ENCODE results near the gene GMDS. TPM values are rescaled to one million over a fixed set of nuclear protein-coding genes. Genes with fewer than 3 reads are reported as not detected.

GMDS gene
- total and polyA plus RNA-seq, 11 donors: 4.5 to 10.7 (median 7.0) TPM

DNA sequence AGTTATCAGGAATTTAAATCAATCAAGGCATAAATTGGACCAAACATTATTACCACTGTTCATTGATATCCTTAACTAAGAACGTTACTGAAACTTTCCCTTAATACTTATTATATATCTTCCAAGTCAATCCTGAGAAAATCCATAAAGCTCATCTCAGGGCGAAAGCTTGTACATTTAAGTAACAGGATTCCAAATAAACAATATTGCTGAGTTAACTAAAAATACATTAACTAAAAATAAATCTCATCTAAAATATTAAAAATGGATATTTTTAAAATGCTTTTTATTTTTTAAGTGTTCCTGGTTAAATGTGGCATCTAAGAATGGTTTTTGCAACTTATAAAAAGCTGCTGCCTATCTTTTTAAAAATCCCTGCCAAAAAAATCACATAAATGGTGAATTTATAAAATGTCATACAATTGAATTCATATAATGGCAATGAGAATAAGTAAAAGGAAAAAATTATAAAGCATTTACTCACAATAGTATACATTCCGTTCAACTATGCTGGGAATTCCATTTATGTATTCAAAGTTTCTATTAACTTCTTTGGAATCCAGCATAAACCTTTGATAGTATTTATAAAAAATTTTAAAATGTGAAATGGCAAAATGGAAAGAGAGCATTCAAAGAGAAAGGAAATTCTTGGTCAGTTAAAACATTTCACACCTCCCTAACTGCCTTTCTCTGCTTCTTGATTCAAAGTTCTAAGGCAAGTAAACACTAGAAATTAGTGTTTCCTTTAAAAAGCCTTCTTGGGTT, 20.8 kb upstream of the GMDS start:
- 63 to 79% (median 72%) methylated on average over 3 of the region's 3 CpGs for WGBS, 4 donors
- ATAC-seq: no peak
- Histone ChIP-seq H3K9me3 (no peaks in the 10 kb centered on the region), H3K27ac (no peak overlapping the region), H3K4me1 (no peaks in the 10 kb centered on the region), H3K4me3 (no peak overlapping the region), H3K27me3 (no peaks in the 10 kb centered on the region), H3K36me3 (peaks cover 0 to 35% (median 4%) of the 10 kb centered on the region in 9 donors)
- TF ChIP-seq POLR2A (IDR thresholded peaks at IDR 0.05): no peak
- TF ChIP-seq, protein P1, sequence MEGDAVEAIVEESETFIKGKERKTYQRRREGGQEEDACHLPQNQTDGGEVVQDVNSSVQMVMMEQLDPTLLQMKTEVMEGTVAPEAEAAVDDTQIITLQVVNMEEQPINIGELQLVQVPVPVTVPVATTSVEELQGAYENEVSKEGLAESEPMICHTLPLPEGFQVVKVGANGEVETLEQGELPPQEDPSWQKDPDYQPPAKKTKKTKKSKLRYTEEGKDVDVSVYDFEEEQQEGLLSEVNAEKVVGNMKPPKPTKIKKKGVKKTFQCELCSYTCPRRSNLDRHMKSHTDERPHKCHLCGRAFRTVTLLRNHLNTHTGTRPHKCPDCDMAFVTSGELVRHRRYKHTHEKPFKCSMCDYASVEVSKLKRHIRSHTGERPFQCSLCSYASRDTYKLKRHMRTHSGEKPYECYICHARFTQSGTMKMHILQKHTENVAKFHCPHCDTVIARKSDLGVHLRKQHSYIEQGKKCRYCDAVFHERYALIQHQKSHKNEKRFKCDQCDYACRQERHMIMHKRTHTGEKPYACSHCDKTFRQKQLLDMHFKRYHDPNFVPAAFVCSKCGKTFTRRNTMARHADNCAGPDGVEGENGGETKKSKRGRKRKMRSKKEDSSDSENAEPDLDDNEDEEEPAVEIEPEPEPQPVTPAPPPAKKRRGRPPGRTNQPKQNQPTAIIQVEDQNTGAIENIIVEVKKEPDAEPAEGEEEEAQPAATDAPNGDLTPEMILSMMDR (IDR thresholded peaks at IDR 0.05): no peak
- intact Hi-C loops (cut with DNase I): no loop called here
- DNase-seq: no peak

DNA sequence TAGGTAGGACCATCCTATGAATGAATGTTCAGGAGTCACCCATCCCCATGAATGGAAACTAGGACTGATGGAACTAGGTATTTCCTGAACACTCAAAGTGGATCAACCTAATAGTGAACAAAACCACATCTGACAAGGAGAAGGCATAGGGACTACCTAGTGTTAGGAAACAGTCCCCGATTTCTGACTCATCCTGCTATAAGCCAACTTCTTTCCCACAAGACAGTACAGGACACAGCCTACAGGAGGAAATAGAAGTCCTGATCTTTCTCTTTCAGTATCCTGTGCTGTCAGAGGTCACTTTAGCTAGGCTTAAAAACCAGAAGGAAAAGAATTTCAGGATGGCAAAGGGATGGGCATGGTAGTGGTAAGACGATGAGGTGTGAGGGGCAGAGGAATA, 19.5 kb upstream of the GMDS start:
- Histone ChIP-seq H3K36me3 (peaks cover 0 to 29% (median 0%) of the 10 kb centered on the region in 9 donors), H3K4me3 (no peak overlapping the region), H3K27me3 (no peaks in the 10 kb centered on the region), H3K27ac (no peak overlapping the region), H3K9me3 (no peaks in the 10 kb centered on the region), H3K4me1 (no peaks in the 10 kb centered on the region)
- intact Hi-C loops (cut with DNase I): no loop called here
- no peak for TF ChIP-seq POLR2A (IDR thresholded peaks at IDR 0.05)
- TF ChIP-seq, protein P1 (IDR thresholded peaks at IDR 0.05): no peak
- WGBS, 4 donors: 69 to 97% (median 89%) methylated on average over 2 of the region's 2 CpGs
- DNase-seq (no peak), ATAC-seq (no peak)

DNA sequence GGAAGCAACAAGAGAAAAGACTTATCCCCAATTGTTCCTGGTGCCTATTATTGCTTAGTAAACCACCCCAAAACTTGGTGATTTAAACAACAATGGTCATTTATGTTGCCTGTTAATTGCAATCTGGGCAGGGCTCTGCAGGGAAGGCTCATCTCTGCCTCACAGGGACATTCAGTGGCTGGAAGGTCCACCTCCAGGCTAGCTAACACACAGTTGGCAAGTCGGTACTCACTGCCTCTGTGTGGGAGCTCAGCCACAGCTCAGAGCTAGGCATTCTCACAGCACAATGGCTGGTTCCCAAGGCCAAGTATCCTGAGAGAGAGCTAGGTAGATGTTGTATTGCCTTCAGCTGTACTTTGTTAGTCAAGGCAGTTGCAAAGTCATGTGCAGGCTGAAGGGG, 18.5 kb upstream of the GMDS start:
- TF ChIP-seq POLR2A (IDR thresholded peaks at IDR 0.05): no peak
- TF ChIP-seq, protein P1 (IDR thresholded peaks at IDR 0.05): no peak
- Histone ChIP-seq H3K27ac (no peak overlapping the region), H3K4me3 (no peak overlapping the region), H3K9me3 (no peaks in the 10 kb centered on the region), H3K36me3 (peaks cover 0 to 23% (median 0%) of the 10 kb centered on the region in 9 donors), H3K4me1 (no peaks in the 10 kb centered on the region), H3K27me3 (no peaks in the 10 kb centered on the region)
- no peak for ATAC-seq
- no peak for DNase-seq
- intact Hi-C loops (cut with DNase I): no loop called here
- 86 to 100% (median 98%) methylated on average over 1 of the region's 1 CpG; no CpG with 5 or more reads in 1 of the 4 donors for WGBS, 4 donors

DNA sequence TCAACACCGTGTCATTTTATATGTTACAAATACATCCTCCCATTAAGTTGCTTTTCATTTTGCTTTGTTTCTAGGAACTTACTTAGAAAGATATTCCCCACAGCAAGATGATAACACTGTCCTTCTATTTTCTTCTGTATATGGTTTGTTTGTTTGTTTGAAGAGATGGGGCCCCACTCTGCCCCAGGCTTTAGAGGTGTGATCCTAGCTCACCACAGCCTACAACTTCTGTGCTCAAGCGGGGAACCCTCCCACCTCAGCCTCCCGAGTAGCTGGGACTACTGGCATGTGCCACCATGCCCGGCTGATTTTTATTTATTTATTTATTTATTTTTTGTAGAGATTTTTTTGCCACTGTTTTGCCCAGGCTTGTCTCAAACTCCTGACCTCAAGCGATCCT, 14.2 kb upstream of the GMDS start:
- TF ChIP-seq, protein P1 (IDR thresholded peaks at IDR 0.05): no peak
- TF ChIP-seq POLR2A (IDR thresholded peaks at IDR 0.05): no peak
- intact Hi-C loops (cut with DNase I): no loop called here

More for the DNA sequence above, 14.2 kb upstream of the GMDS start:
- H3K4me1 ChIP-seq: no peaks in the 10 kb centered on the region
- no peak overlapping the region for H3K27ac ChIP-seq
- WGBS, 4 donors: 95 to 98% (median 96%) methylated on average over 5 of the region's 5 CpGs
- no peak overlapping the region for H3K4me3 ChIP-seq
- ATAC-seq (no peak), DNase-seq (no peak)
- peaks cover 0 to 9% (median 0%) of the 10 kb centered on the region in 12 donors for H3K9me3 ChIP-seq
- H3K27me3 ChIP-seq: no peaks in the 10 kb centered on the region
- H3K36me3 ChIP-seq: peaks cover 0 to 16% (median under 1%) of the 10 kb centered on the region in 9 donors

Data from heart left ventricle (tissue), 16 donors.